Activated B cell treated with CpG ODN at 0.5 μM for 24 hours (primary cell): ENCODE results near the gene GSG1L. TPM values are rescaled to one million over a fixed set of nuclear protein-coding genes. Genes with fewer than 3 reads are reported as not detected.

ENCODE experiments used
- ATAC-seq: fragments of 200-7000 bp; cut with Tn5 transposase; one replicate; pipeline ENCODE4 v1.10.0; 2021; ENCODE audit warnings: low read depth, mild to moderate bottlenecking, moderate library complexity
- CTCF ChIA-PET: fragments of 350-600 bp; sonication (Branson Sonifier 250); formaldehyde crosslinking; loops from one replicate; lab custom pipeline; 2021; ENCODE audit warnings: antibody characterized with exemption; lab: Charles Lee
- POLR2A ChIA-PET: fragments of 350-600 bp; sonication (Branson Sonifier 250); formaldehyde crosslinking; loops from one replicate; lab custom pipeline; 2021; ENCODE audit warnings: antibody characterized with exemption; lab: Charles Lee
- DNase-seq: peaks from one replicate; pipeline ENCODE4 v3.0.0; 2022
- H3K27ac Mint-ChIP-seq: one replicate; pipeline ENCODE4 v1.8.0; 2020; ENCODE audit warnings: mixed read lengths
- H3K27me3 Mint-ChIP-seq: one replicate; pipeline ENCODE4 v1.8.0; 2021; ENCODE audit warnings: mixed read lengths
- H3K36me3 Mint-ChIP-seq: one replicate; pipeline ENCODE4 v1.8.0; 2021; ENCODE audit warnings: low read depth, mixed read lengths
- H3K4me1 Mint-ChIP-seq: one replicate; pipeline ENCODE4 v1.8.0; 2021; ENCODE audit warnings: mixed read lengths
- H3K4me3 Mint-ChIP-seq: one replicate; pipeline ENCODE4 v1.8.0; 2020; ENCODE audit warnings: mild to moderate bottlenecking, mixed read lengths
- H3K9me3 Mint-ChIP-seq: one replicate; pipeline ENCODE4 v1.8.0; 2020; ENCODE audit warnings: mixed read lengths
- intact Hi-C: fragments of 100-400 bp; cut with micrococcal nuclease; formaldehyde crosslinking; loops from one replicate; pipeline ENCODE4 v1.15.1; 2024
- total RNA-seq: library from RNA; stranded (reverse); gene quantifications from 2 replicates; pipeline ENCODE4 v1.2.3, GENCODE V29; 2022
- TF ChIP-seq, protein P1 (sequence below): fragments of 200-600 bp; IDR thresholded peaks from one replicate; pipeline ENCODE4 v1.8.0; 2022; ENCODE audit warnings: antibody characterized with exemption, mild to moderate bottlenecking

The GSG1L gene
- total RNA-seq, 1 donor from 2014 or later = not detected

DNA sequence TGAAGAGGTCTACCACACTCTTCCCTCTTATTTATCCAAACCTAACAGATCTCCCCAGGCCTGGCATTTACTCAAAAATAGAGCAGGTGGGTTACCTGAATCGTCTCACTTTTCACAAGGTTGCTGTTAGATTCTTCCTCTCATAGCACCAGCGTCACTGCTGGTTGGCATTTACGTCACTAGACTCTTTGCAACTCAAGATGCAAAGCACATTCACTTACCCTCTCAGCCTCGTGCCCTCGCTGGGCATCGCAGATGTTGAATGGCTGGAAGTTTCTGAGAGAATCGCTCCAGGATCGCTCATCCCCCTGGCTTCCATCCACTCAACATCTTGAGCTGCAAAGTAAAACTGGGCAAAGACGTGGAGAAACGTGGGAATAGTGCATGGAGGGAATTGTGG is 21.9 kb downstream of the GSG1L start:
- ChIA-PET CTCF (interaction anchor here (0.6 kb wide), 1 partner anchor 29 kb away, joined by 3 read pairs; no protein-coding TSS in a partner anchor), POLR2A (no interaction called here)
- Mint-ChIP-seq H3K27ac (no peak overlapping the region), H3K4me3 (no peak overlapping the region), H3K36me3 (no peaks in the 10 kb centered on the region), H3K9me3 (no peaks in the 10 kb centered on the region), H3K27me3 (peaks cover 11% of the 10 kb centered on the region), H3K4me1 (no peaks in the 10 kb centered on the region)
- ATAC-seq (no peak), DNase-seq (no peak)
- TF ChIP-seq, protein P1, sequence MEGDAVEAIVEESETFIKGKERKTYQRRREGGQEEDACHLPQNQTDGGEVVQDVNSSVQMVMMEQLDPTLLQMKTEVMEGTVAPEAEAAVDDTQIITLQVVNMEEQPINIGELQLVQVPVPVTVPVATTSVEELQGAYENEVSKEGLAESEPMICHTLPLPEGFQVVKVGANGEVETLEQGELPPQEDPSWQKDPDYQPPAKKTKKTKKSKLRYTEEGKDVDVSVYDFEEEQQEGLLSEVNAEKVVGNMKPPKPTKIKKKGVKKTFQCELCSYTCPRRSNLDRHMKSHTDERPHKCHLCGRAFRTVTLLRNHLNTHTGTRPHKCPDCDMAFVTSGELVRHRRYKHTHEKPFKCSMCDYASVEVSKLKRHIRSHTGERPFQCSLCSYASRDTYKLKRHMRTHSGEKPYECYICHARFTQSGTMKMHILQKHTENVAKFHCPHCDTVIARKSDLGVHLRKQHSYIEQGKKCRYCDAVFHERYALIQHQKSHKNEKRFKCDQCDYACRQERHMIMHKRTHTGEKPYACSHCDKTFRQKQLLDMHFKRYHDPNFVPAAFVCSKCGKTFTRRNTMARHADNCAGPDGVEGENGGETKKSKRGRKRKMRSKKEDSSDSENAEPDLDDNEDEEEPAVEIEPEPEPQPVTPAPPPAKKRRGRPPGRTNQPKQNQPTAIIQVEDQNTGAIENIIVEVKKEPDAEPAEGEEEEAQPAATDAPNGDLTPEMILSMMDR = no peak
- intact Hi-C loops = no loop called here

DNA sequence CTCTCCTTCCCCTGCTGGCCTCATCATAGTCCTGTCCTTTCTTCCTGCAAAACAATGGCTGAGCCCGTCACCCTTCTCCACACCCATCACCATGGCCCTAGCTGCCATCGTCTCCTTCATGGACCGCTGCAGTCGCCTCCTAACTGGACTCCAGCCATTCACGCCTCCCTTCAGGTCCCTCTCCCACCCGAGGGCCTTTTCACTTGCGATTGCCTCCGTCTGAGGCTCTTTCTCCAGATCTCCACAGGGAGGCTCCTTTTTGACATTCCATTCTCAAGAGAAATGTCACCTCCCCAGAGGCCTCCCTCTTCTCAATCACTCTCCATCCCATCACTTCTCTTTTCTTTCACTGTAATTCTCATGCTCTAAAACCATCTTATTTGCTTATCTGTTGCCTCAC is 23.5 kb downstream of the GSG1L start:
- Mint-ChIP-seq H3K36me3 (no peaks in the 10 kb centered on the region), H3K9me3 (no peaks in the 10 kb centered on the region), H3K4me1 (no peaks in the 10 kb centered on the region), H3K27me3 (peaks cover 15% of the 10 kb centered on the region), H3K4me3 (no peak overlapping the region), H3K27ac (no peak overlapping the region)
- ChIA-PET POLR2A (no interaction called here), CTCF (no interaction called here)
- ATAC-seq (no peak), DNase-seq (no peak)
- intact Hi-C loops = no loop called here
- TF ChIP-seq, protein P1 = no peak

DNA sequence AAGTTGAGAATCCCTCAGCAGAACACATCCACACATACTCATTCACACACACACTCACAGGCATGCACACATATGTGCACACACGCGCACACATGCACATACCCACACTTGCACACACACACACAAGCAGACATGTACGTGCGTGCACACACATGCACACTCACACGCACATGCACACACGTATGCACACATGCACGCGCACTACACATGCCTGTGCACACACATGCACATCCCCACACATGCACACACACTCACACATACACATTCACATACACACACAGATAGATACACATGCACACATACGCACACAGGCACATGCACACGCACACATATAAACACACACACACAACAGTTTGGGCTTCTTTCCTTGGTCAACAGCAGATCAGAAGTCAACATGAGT is 24.0 kb downstream of the GSG1L start:
- TF ChIP-seq, protein P1 = no peak
- Mint-ChIP-seq H3K4me1 (no peaks in the 10 kb centered on the region), H3K27ac (no peak overlapping the region), H3K36me3 (no peaks in the 10 kb centered on the region), H3K4me3 (no peak overlapping the region), H3K9me3 (no peaks in the 10 kb centered on the region), H3K27me3 (peaks cover 14% of the 10 kb centered on the region)
- intact Hi-C loops = no loop called here
- no peak for ATAC-seq
- ChIA-PET CTCF (no interaction called here), POLR2A (no interaction called here)
- no peak for DNase-seq

DNA sequence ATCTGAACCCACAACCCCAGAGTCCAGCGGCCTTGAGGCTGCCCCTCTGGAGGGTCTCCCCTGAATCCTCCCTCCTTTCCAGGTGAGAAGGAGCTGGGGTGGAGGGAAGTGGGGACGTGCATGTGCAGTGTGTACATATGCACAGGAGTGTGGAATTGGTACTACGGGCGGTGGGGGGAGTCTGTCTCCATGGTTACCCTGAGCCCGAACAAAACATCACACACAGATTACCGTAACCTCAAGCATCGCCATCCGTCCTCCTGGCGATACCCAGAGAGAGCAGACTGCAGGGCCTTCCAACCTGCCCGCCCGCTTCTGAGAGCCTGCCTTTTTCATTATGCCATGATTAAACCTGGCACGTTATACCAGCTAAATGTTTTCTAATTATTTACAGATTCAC is 25.1 kb downstream of the GSG1L start:
- Mint-ChIP-seq H3K36me3 (no peaks in the 10 kb centered on the region), H3K9me3 (no peaks in the 10 kb centered on the region), H3K4me3 (no peak overlapping the region), H3K27ac (no peak overlapping the region), H3K4me1 (no peaks in the 10 kb centered on the region), H3K27me3 (peaks cover 14% of the 10 kb centered on the region)
- ATAC-seq (no peak), DNase-seq (no peak)
- intact Hi-C loops = no loop called here
- POLR2A ChIA-PET = no interaction called here
- TF ChIP-seq, protein P1 = no peak
- CTCF ChIA-PET = no interaction called here

DNA sequence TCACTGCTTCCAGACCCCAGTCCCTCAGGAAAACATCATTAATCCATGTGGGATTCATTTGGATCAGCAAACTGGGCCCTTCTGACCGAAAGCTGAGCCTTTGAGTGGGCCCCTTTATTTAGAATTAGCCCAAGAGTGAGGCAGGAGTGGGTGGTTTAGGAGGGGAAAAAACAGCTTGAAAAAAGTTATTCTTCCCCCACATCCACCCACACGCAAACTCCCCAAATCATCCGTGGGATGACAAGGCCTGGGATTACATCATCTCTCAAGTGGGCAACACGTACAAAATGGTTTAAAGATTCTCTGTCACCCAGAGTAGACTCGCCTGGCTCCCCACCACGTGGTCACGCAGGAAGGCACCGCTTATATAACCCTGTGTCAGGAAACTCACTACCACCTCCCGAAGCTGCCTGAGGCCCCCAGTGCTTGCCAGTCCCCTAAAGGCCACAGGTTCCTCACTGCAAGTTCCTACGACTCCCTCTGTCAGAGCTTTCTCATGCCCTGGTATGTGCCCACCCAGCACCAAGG is 27.6 kb downstream of the GSG1L start:
- intact Hi-C loops = no loop called here
- TF ChIP-seq, protein P1 = no peak
- H3K9me3 Mint-ChIP-seq = no peaks in the 10 kb centered on the region
- H3K4me3 Mint-ChIP-seq = no peak overlapping the region
- H3K4me1 Mint-ChIP-seq = no peaks in the 10 kb centered on the region
- POLR2A ChIA-PET = no interaction called here
- no peak overlapping the region for H3K27ac Mint-ChIP-seq
- CTCF ChIA-PET = no interaction called here
- no peaks in the 10 kb centered on the region for H3K36me3 Mint-ChIP-seq
- DNase-seq (no peak), ATAC-seq (no peak)
- peaks cover 14% of the 10 kb centered on the region for H3K27me3 Mint-ChIP-seq
